ENCODE measurements around the gene KLHDC3.

GRCh38 chr6:43001843-43002242 lies 12.2 kb upstream of the KLHDC3 start:
- TF ChIP-seq CREM (IDR thresholded peaks at IDR 0.05), result no peak
- no peak for TF ChIP-seq CREM (CRISPR knock-in tag; IDR thresholded peaks at IDR 0.05)
- TF ChIP-seq SSRP1 (CRISPR knock-in tag; IDR thresholded peaks at IDR 0.05), result no peak
- no peak for TF ChIP-seq POLR2A (IDR thresholded peaks at IDR 0.05; ENCODE audit: insufficient read depth in 1 of 2, low read depth in 2 of 2, low read length in 2 of 2)
- TF ChIP-seq HDAC6 (IDR thresholded peaks at IDR 0.05; ENCODE audit: low read depth, low read length), result no peak
